Fibroblast of the aortic adventitia (primary cell): ENCODE data around the gene HIGD1C. TPM values are rescaled to one million over a fixed set of nuclear protein-coding genes. Genes with fewer than 3 reads are reported as not detected.
A peak's percentile ranks its signal among the peaks of the same experiment; 100 is the strongest.
"Not testable (repeated sequence)": the region's sequence is repeated elsewhere in the genome, so short reads cannot be mapped to it uniquely, and the experiment has no call there.

Experiments used
- DNase-seq: peaks from one replicate; pipeline ENCODE4 v3.0.0-alpha.2; 2010; ENCODE audit warnings: low read depth
- H3K4me3 ChIP-seq: 2 replicates; pipeline ENCODE4 v1.5.1; 2011; ENCODE audit warnings: low read depth, mild to moderate bottlenecking, control low read depth, low read length, moderate library complexity
- CTCF ChIP-seq: IDR thresholded peaks from 2 replicates; pipeline ENCODE4 v1.5.1; 2011; ENCODE audit warnings: mild to moderate bottlenecking, low read length, control low read depth, inconsistent platforms; ENCODE audit not compliant: insufficient read depth
- total RNA-seq: library from RNA; depleted of rRNA; stranded (reverse); fragments of >200 nt; gene quantifications from 2 replicates; pipeline ENCODE4 v1.2.3, GENCODE V29; 2012; ENCODE audit warnings: low replicate concordance

Gene HIGD1C
- total RNA-seq, 1 donor = not detected

GRCh38 chr12:50949801-50950302, 2.5 kb upstream of the HIGD1C start:
- TF ChIP-seq CTCF = no peak
- DNase-seq = no peak
- no peak overlapping the region for H3K4me3 ChIP-seq

- no peak for TF ChIP-seq CTCF
- no peak for DNase-seq
Measured at GRCh38 chr12:50951112-50951511, 1.2 kb upstream of the HIGD1C start.

GRCh38 chr12:50953047-50953446, 703 bp downstream of the HIGD1C start:
- DNase-seq = no peak
- no peak for TF ChIP-seq CTCF
- H3K4me3 ChIP-seq = no peak overlapping the region

More at GRCh38 chr12:50951112-50951511, 1.2 kb upstream of the HIGD1C start:
- no peak overlapping the region for H3K4me3 ChIP-seq

GRCh38 chr12:50954789-50955188, 2.4 kb downstream of the HIGD1C start:
- not testable (repeated sequence) for DNase-seq, H3K4me3 ChIP-seq

- no peak overlapping the region for H3K4me3 ChIP-seq
- DNase-seq = no peak
- no peak for TF ChIP-seq CTCF
Measured at GRCh38 chr12:50955288-50955687, 2.9 kb downstream of the HIGD1C start.

GRCh38 chr12:50955697-50956096, 3.4 kb downstream of the HIGD1C start:
- no peak for DNase-seq
- no peak overlapping the region for H3K4me3 ChIP-seq
- no peak for TF ChIP-seq CTCF

GRCh38 chr12:50960130-50960529, 7.8 kb downstream of the HIGD1C start:
- H3K4me3 ChIP-seq = no peak overlapping the region
- no peak for TF ChIP-seq CTCF
- DNase-seq = peak; percentile 22
